SK-N-MC (cell line): ENCODE measurements around the gene COL18A1.

Experiments used
- EZH2 ChIP-seq: fragments of 200-600 bp; sonication (generic); IDR thresholded peaks from one replicate; pipeline ENCODE4 v1.6.1; 2017; ENCODE audit warnings: antibody characterized with exemption
- POLR2AphosphoS5 ChIP-seq: IDR thresholded peaks from 2 replicates; pipeline ENCODE4 v1.6.1; 2012; ENCODE audit warnings: mild to moderate bottlenecking, low read depth, low read length, borderline replicate concordance

GRCh38 chr21:45413922-45414321 is 9.0 kb downstream of the COL18A1 start:
- no peak for TF ChIP-seq POLR2AphosphoS5
- TF ChIP-seq EZH2 = no peak
